HG03103 (cell line): Measurements from ENCODE around the gene PLEKHM2.

Experiments used
- ATAC-seq: cut with Tn5 transposase; IDR thresholded peaks from one replicate; pipeline ENCODE4 v1.9.1; 2021; ENCODE audit warnings: low read depth; ENCODE audit not compliant: unreplicated experiment

Gene PLEKHM2

GRCh38 chr1:15755646-15756040 is 71.5 kb downstream of the PLEKHM2 start:
- ATAC-seq, result no peak

GRCh38 chr1:15756143-15757015 is 72.3 kb downstream of the PLEKHM2 start:
- no peak for ATAC-seq

- ATAC-seq, result no peak
Measured at GRCh38 chr1:15757016-15757543, 73.0 kb downstream of the PLEKHM2 start.

GRCh38 chr1:15757575-15758342 is 73.6 kb downstream of the PLEKHM2 start:
- ATAC-seq, result no peak

DNA sequence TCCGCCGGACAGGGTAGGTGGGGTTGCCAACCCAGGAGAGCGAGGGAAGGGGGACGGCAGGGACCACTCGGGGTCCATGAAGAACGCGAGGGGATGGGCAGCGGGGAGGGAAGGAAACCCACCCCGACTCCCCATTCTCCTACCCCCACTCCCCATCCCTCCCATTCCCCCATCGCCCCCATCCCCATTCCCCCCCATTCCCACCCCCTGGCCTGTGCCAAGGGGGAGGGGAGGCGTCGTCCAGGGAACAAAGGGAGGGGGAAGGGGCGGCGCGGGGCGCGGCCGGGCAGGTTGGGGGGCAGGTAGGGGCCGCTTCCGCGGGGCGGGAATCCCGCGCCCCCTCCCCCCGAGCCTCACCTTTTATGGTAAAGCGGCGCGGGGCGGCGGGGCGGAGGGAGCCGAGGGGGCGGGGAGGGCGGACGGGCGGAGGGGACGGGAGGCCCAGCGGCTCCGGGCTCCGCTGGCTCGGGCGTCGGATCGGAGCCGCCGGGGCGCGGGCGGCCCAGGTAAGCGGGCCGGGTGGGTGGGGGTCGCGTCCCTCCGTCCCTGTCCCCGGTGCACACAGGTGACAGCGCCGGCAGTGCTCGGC is 74.3 kb downstream of the PLEKHM2 start, which contains the start of gene FBLIM1:
TSS of gene FBLIM1 (plus strand) at position 453 of the 589 bp plus-strand sequence. CDS start 6,189 bp downstream, outside the sequence.
- ATAC-seq, result no peak

DNA sequence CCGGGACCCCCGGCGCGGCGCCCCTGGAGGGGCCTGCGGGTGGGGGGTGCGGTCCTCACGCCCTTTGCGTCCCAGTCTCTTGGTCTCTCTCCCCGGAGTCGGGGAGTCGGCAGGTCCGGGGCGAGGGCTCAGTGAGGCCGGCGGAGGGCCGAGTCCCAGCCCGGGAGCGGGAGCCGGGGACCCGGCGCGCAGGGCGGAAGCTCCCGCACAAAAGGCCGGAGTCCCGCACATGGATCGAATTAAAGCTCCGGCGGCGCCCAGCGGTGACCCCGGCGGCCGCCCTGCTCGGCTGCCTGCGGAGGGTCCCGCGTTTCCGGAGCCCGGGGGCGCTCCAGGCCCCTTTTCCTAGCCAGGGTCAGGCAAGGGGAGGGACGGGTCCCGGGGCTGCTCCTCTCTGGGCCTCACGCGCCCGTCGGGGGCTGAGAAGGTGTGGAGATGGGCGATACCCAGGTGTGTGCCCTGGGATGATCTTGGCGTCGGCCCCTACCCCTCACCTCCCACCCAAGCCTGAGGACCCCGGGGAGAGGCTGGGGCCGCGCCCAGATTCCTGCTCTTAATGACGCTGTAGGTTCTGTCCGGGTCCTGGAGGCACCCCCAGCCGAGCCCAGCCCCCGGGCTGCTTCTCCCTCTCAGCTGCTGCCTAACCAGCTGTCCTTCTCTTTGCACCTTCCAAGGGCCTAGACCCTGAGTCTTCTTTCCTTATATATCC is 75.0 kb downstream of the PLEKHM2 start:
- no peak for ATAC-seq

DNA sequence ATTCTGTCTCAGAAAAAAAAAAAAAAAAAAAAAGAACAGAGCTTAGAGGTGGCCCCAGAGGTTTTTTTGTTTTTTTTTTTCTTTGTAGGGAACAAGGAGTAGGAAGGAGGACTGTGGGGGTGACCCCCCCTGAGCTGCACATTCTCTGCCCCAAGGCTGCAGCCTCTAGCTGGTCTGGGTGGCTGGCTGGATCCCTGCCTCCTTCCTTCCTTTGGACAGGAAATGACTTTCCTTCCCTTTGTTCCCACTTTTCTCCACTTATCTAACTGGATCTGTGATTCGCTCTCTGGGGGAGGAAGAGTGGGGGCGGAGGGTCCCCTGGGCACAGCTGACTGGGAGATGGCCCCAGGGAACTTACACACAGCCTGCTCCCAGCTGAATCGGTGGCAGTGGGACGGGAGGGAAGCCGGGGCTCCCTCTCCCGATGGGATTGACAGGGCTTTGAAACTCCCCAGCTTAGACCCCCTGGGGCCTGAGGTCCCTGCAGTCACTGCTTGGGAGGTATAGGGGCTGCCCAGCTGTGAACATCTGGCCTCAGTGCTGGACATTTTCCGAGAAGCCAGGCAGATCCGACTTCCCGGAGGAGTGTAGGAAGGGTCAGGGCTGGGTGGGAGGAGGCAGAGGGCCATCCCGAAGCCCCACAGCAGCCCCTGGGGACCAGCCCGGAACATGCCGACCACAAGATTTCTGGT is 76.5 kb downstream of the PLEKHM2 start:
- no peak for ATAC-seq

DNA sequence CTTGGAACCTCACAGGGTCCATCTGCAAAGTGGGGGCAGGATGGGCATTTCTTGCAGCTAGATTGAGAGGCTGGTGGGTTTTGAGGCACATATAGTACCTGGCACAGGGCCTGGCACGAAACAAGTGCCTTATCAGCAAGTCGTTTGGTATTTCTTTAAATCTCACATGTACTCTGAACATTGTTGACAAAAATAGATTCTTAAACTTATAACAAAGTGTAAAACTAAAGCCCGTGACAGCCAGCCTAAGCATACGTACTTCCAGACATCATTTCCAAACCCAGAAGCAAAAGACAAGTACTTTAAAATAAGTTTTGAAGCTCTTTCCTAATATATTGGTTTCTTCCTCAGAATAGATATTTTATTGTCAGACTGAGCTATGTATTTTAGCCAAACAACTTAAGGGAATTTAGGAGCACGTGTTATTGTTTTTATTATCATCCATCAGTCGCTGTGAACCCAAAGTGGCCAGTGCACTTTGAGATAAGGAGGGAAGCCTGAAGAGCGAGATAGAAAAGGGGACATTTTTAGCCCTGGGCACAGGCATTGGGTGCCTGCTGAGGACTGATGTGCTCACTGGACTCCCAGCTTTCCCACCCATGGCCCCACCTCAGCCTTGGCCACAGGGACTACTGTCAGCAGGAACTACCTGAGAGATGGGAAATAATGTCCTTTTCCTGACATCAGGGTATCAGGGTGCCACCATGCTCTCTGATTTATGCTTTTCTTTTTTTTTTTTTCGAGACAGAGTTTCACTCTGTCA is 77.4 kb downstream of the PLEKHM2 start:
- ATAC-seq, result no peak

- no peak for ATAC-seq
Measured at GRCh38 chr1:15762546-15762945, 78.4 kb downstream of the PLEKHM2 start.

DNA sequence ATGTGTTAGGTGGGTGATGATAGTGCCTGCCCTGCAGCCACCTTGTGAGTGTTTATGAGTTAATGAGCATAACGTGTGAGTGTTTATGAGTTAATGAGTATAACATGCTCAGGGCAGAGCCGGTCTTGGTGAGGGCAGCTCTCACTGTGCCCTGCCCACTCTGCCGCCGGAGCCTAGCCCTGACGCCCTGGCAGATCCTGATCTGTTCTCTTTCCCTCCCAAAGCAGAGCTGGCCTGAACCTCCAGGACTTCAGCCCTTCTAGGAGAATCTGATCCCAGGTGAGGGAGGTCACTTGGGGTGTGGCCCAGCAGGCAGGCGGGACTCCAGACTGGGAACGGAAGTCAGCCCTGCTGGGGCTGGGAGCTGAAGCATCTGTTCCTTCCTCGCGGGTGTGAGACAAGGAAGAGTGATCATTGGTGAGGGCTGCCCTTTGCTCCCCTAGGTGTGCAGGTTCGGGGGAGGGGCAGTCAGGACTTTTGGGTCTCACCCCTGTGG is 80.2 kb downstream of the PLEKHM2 start:
- no peak for ATAC-seq

DNA sequence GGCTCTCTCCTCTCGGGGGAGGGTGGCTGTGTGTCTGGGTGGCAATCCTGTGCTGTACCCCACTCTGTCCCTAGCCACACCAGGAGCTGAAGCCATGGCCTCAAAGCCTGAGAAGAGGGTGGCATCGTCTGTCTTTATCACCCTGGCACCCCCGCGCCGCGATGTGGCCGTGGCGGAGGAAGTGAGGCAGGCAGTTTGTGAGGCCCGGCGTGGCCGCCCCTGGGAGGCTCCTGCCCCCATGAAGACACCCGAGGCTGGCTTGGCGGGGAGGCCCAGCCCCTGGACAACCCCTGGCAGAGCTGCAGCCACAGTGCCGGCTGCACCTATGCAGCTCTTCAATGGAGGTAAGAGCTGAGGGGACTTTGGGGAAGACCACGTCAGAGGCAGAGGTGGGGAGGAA is 80.8 kb downstream of the PLEKHM2 start:
- no peak for ATAC-seq

GRCh38 chr1:15765495-15766194 is 81.5 kb downstream of the PLEKHM2 start:
- no peak for ATAC-seq

GRCh38 chr1:15767941-15768340 is 83.8 kb downstream of the PLEKHM2 start:
- ATAC-seq, result no peak

DNA sequence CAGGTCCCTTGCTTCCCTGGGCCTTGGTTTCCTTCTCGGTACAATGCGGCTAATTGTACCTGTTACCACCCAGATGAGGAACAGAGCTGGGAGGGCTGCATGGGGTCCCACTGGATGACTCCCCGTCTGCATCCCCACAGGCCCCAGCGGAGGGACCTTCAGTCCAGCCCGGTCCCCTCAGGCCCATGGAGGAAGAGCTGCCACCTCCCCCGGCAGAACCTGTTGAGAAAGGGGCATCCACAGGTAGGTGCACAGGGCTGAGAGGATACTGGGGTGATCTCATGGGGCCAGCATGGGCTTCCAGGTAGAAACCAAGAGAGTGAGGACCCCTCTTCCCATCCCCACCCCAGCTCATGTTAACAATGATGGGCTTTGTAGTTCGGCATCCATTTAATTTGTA is 84.3 kb downstream of the PLEKHM2 start:
- ATAC-seq, result no peak

DNA sequence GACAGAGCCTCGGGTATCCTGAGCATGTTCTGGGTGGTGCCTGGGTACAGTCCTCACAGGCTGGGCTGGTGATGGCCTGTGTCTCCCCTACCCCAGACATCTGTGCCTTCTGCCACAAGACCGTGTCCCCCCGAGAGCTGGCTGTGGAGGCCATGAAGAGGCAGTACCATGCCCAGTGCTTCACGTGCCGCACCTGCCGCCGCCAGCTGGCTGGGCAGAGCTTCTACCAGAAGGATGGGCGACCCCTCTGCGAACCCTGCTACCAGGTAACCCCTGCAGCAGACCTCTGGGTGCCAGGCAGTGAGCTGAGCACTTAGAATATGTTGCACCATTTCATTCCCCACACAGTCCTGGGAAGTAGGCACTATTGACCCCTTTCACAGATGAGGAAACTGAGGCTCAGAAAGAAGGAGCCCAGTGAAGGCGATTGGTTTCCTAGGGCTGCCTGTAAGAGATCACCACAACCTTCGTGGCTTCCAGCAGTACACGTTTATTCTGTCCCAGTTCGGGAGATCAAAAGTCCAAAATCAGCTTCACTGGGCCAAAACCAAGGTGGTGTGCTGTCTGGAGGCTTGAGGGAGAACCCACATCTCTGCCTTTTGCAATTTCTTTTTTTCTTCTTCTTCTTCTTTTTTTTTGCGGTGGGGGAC is 86.3 kb downstream of the PLEKHM2 start:
- ATAC-seq, result no peak

GRCh38 chr1:15771836-15772515 is 87.9 kb downstream of the PLEKHM2 start:
- no peak for ATAC-seq

GRCh38 chr1:15775706-15776105 is 91.6 kb downstream of the PLEKHM2 start:
- ATAC-seq, result no peak
